Cerebellar nuclear complex (tissue), 1 donor: Measurements from ENCODE around the gene LRP8.

Experiments
- DNase-seq, 2 experiments: peaks; one replicate each; lab custom pipeline; 2025; lab: John Stamatoyannopoulos, UW

Gene LRP8

DNA sequence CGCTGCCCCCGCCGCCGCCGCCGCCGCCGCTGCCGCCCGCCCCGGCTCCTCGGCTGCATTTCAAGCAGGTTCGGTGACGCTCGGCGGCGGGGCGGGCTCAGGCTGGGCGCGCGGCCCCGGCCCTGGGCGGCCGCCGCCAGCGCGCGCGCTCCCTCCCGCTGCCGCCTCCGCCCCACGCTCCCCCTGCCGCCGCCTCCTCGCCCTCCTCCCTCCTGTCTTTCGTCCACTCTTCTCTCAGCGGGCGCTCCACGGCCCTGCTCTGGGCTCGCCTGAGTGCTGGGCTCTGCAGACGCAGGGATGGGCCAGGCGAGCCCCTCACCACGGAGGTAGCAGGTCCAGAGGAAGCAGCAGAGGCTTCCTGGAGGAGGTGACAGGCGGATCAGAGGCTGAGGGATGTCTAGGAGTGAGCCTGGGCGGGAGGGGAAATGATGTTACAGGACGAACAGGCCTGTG is at the start of gene LRP8:
TSS of gene LRP8 (minus strand) at position 62 of the 453 bp plus-strand sequence. CDS start 158 bp downstream, outside the sequence.
- no peak for DNase-seq

GRCh38 chr1:53377438-53377841 is 49.6 kb upstream of the LRP8 start:
- DNase-seq, result no peak

GRCh38 chr1:53376742-53377437 is 49.0 kb upstream of the LRP8 start:
- no peak for DNase-seq

- no peak for DNase-seq
These were observed 48.2 kb upstream of the LRP8 start for GRCh38 chr1:53376041-53376461.

GRCh38 chr1:53375440-53375839 is 47.6 kb upstream of the LRP8 start:
- no peak for DNase-seq

DNA sequence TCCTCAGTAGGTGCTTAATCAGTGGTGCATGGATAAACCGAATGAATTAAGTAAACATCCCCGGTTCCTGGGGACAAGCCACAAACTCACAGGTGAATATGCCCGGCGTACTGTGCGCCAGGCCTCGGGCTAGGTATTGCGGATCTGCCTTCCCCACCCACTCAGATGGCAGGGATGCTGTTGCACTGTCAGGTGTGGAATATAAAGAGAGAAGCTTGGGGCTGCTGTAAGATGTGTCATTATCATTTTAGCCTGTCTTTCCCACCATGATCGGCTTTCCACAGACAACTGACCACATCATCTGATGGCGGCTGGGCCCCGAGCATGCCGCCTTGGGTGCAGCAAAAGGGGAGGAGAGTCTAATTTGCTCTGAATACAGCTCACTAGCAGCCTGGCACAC is 45.4 kb upstream of the LRP8 start:
- no peak for DNase-seq

GRCh38 chr1:53372501-53372951 is 44.7 kb upstream of the LRP8 start:
- DNase-seq, result no peak

DNA sequence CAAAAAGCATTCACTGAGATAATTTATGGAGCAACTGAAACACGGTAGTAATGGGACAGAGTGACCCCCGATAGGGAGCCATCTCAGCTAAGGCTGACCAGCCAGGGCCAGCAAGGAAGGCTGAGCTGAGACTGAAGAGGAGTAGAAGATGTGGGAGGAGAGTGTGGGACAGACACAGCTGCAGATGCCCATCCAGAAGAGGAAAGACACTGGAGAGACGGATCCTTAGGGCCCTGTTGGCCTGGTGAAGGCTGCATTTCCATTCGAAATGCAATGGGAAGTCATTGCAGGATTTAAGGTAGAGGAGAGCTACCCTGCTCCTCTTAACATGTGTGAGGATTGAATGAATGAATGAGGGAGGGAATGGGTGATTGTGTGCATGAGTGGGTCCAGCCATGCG is 44.0 kb upstream of the LRP8 start:
- no peak for DNase-seq

- no peak for DNase-seq
These were observed 43.3 kb upstream of the LRP8 start for GRCh38 chr1:53371121-53371666.

DNA sequence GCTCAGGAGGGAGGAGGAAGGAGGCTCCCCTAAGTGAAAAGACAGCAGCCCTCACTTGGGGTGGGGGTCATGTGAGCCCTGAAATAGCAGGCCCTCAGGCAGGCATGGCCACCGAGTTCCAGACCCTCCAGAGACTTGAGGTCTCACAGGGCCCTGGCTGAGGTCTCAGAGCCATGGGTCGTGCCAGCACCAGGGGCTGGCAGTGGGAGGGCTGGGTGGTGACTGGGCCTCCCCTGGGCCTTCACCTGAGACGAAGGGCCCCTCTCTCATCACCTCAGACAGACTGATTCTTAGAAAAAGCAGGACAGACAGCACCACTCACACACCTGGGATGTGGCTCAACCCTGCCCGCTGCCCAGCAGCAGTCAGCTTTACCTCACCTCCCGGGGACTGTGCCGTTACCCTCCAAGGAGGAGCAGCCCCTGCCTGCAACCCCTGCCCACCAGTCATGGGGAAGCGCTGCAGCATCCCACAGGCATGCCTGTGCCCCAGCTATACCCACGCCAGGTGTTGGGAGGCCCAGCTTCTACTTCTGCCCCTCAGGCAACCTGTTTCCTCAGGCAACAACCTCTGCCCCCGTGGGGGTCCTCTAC is 42.6 kb upstream of the LRP8 start:
- no peak for DNase-seq

GRCh38 chr1:53369761-53370160 is 41.9 kb upstream of the LRP8 start:
- no peak for DNase-seq

- no peak for DNase-seq
These were observed 41.3 kb upstream of the LRP8 start for GRCh38 chr1:53369034-53369750.

DNA sequence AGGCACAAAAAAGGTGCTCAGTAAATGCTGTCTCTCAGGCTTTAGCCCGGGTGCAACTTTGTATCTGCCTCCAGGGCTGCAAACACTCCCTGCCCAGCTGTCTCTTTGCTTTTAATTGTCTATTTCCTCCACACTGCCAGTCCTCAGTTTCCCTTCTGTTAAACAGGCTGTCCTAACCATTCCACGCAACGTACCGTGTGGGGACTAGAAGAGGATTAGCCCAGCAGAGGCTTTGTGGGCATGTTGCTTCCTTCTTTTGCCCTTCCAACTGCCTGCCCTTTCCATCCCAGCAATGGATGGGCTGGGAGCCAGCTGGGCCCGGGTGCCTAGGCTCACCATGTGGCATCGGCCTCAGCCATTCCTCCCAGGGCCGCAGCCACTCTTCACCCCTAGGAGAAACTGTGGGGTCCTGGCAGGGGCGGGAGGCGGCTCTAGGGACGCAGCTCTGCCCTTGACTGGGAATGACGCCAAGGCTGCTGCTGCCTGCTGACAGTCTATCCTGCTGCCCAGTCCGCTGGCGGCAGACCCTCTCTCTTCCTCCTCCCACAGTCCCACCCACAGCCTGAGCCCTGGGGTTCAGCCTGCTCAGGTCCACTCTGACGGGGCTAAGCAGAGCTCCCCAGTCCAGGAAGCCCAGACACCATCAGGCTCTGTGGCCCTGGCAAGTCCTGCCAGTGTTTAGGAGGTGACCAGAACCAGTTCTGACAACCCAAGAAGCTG is 40.6 kb upstream of the LRP8 start:
- no peak for DNase-seq

DNA sequence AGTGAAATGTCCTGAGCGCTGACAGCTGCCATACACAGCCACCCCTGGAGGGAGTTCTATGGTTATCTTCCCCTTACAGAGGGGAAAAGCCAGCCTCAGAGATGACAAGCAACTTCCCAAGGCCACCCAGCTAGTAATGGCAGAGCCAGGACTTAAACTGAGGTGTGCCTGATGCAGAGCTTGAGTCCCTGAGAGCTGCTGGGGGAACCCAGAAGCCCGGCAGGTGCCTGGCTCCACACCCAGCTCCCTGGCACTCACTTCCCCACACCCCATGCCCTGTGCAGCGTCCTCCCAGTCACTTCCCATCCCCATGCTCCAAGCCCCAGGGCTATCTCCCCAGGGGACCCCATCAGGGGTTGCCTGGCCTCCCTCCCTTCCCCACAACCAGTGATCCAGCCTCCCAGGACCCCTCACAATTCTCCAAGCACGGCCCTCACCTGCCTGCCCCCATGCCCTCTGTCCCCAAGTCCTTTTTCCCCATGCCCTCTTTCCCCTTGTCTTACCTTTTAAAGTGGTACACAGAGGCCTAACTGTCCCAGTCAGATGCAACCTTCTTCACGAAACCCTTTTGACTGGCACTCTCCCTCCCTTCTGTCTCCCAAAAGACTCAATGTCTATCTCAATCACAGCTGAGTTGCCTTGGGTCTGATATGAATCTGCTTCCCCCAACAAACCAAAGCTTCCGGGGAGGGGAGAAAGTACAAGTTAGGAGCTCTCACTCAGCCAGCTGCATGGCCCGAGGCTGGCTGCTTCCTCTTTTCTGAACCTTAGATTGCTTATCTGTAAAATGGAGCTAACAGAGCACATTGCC is 39.8 kb upstream of the LRP8 start:
- DNase-seq, result no peak

DNA sequence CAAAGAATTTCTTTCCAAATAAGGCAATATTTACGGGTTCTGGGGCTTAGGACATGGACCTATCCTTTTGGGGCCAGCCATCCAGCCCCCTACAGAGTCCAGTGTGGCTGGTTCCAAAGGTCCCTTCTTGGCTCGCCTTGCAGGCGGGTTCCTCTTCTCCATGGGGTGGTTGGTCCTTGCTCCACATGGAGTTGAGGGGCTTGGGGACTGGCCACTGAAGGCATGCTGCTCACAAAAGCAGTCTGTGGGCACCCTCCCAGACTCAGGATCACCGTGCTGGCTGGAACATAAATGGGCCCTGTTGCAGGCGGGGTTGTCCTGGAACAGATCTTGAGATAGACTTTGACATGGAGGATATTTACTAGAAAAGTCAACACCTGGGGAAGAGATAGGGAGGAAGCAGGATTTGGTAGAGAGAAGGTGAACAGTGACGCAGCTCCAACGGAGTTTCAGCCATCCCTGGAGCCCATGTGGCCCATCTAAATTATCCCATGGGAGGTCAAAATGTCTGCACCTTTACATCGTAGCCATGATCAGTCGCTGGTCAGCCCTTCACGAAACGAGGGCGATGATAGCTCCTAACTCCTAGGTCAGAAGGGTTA is 39.1 kb upstream of the LRP8 start:
- DNase-seq, result no peak

- DNase-seq, result no peak
These were observed 37.7 kb upstream of the LRP8 start for GRCh38 chr1:53365437-53366063.

GRCh38 chr1:53362851-53363642 is 35.2 kb upstream of the LRP8 start:
- DNase-seq, result no peak

DNA sequence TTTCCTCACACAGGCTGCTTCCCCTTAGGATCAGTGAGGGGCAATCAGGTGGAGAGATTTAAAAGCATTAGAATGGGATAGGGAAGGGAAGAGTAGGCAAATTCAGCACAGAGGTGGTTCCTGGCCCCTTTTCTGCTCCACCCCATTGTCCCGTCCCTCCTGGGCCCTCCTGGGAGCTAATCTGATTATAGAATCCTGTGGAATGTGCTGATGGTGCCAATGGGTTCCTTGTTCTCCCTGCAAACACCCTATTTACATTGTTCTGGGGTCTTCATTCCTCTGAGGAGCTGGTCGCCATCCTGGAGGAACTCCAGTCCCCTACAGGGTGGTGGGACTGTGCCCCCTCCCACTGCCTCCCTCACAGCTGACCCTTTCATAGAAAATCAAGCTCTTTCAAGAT is 34.4 kb upstream of the LRP8 start:
- DNase-seq, result no peak

DNA sequence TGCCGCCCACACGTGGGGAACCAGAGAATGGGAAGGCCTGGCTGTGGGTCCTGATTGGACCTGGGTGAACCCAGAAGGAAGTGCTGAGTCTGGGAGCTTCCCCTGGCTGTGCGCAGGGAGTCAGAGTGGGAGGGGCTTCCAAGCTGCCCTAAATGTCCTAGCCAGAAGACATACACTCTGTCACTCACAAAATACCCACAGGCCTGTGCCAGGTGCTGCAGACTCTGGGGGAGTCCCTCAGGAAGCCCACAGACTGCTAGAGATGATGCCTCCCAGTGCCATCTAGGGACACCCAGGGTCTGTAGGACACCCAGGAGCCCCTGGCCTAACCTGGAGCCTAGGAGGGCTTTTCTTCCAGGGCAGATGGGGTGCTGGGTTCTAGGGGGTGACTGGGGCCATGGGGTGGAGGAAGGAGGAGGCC is 33.7 kb upstream of the LRP8 start:
- DNase-seq, result no peak

- no peak for DNase-seq
These were observed 32.0 kb upstream of the LRP8 start for GRCh38 chr1:53359934-53360276.
